GM12878 (cell line): ENCODE measurements around the gene SYNJ2. TPM values are rescaled to one million over a fixed set of nuclear protein-coding genes. Genes with fewer than 3 reads are reported as not detected.

Experiments
- ATAC-seq: fragments of 200-7000 bp; cut with Tn5 transposase; 3 replicates; pipeline ENCODE4 v1.9.1; 2020; ENCODE audit warnings: mild to moderate bottlenecking, moderate library complexity
- Bru-seq: library from RNA; stranded (reverse); fragments of 400-500 nt; gene quantifications from one replicate; lab custom pipeline; 2021; lab: Mats Ljungman, UMichigan
- BruChase-seq, 2 experiments: library from RNA; stranded (reverse); fragments of 400-500 nt; gene quantifications; one replicate each; lab custom pipeline; 2021; lab: Mats Ljungman, UMichigan
- BruUV-seq: library from RNA; stranded (reverse); fragments of 400-500 nt; replicated peaks from 2 replicates; lab custom pipeline; 2021; lab: Mats Ljungman, UMichigan
- CTCF ChIA-PET: fragments of 300-600 bp; sonication (Branson Sonifier 250); formaldehyde crosslinking; extraction: SDS; loops from one replicate; lab custom pipeline; 2021; ENCODE audit warnings: inconsistent platforms; lab: Yijun Ruan, JAX
- POLR2A ChIA-PET: fragments of 350-600 bp; formaldehyde crosslinking; extraction: SDS; loops from one replicate; lab custom pipeline; 2021; ENCODE audit warnings: inconsistent platforms; lab: Charles Lee
- RAD21 ChIA-PET: fragments of 300-600 bp; sonication (Branson Sonifier 250); formaldehyde crosslinking; loops from one replicate; lab custom pipeline; 2023; ENCODE audit warnings: antibody characterized with exemption; ENCODE audit not compliant: unreplicated experiment; lab: Charles Lee
- SMC1A ChIA-PET: fragments of 300-600 bp; sonication (Branson Sonifier 250); formaldehyde crosslinking; loops from one replicate; lab custom pipeline; 2023; ENCODE audit not compliant: unreplicated experiment, uncharacterized antibody; lab: Charles Lee
- DNase-seq: peaks from one replicate; pipeline ENCODE4 v3.0.0-alpha.2; 2011; ENCODE audit warnings: low read depth, low spot score
- FAIRE-seq: peaks from 3 replicates; lab custom pipeline; 2011; peaks lifted over from hg19 to GRCh38; lab: Jason Lieb, UNC
- H2AFZ ChIP-seq: 2 replicates; pipeline ENCODE4 v1.6.0; 2011; ENCODE audit warnings: low read depth, low read length, control low read depth; ENCODE audit not compliant: control insufficient read depth
- H3K27ac ChIP-seq: 2 replicates; pipeline ENCODE4 v1.5.1; 2011; ENCODE audit warnings: control low read depth; ENCODE audit not compliant: control insufficient read depth, insufficient read depth
- H3K27me3 ChIP-seq, 2 experiments: replicated peaks in 1 of 2; 2 replicates each; pipeline versions ENCODE4 v1.6.0 to v1.6.1; 2011; ENCODE audit warnings: low read length in 1 of 2; ENCODE audit not compliant: control insufficient read depth in 2 of 2, insufficient read depth in 2 of 2
- H3K36me3 ChIP-seq, 2 experiments: 2 replicates each; pipeline ENCODE4 v1.5.1; 2011; ENCODE audit warnings: low read length in 1 of 2; ENCODE audit not compliant: control insufficient read depth in 2 of 2, insufficient read depth in 2 of 2
- H3K4me1 ChIP-seq: 2 replicates; pipeline ENCODE4 v1.6.1; 2011; ENCODE audit warnings: mild to moderate bottlenecking, low read length, moderate library complexity, mixed read lengths; ENCODE audit not compliant: control insufficient read depth, insufficient read depth
- H3K4me2 ChIP-seq: 2 replicates; pipeline ENCODE4 v1.6.0; 2011; ENCODE audit warnings: control low read depth; ENCODE audit not compliant: control insufficient read depth, insufficient read depth
- H3K4me3 ChIP-seq: fragments of 200-600 bp; sonication (generic); 2 replicates; pipeline ENCODE4 v1.5.1; 2016
- H3K79me2 ChIP-seq: 2 replicates; pipeline ENCODE4 v1.6.0; 2011; ENCODE audit warnings: low read length; ENCODE audit not compliant: control insufficient read depth, insufficient read depth
- H3K9ac ChIP-seq: 2 replicates; pipeline ENCODE4 v1.8.0; 2011; ENCODE audit warnings: low read length, control low read depth, mixed read lengths; ENCODE audit not compliant: control insufficient read depth, insufficient read depth
- H3K9me3 ChIP-seq: replicated peaks from 3 replicates; pipeline ENCODE4 v1.5.1; 2011; ENCODE audit warnings: mild to moderate bottlenecking, low read length; ENCODE audit not compliant: control insufficient read depth, insufficient read depth
- H4K20me1 ChIP-seq: 2 replicates; pipeline ENCODE4 v1.6.0; 2011; ENCODE audit not compliant: control insufficient read depth, insufficient read depth
- BRCA1 ChIP-seq: IDR thresholded peaks from 2 replicates; pipeline ENCODE4 v1.6.1; 2011; ENCODE audit warnings: low read depth, low read length, improper control_type of control experiment
- RUNX3 ChIP-seq: IDR thresholded peaks from 2 replicates; pipeline ENCODE4 v1.6.1; 2012; ENCODE audit warnings: low read length, inconsistent platforms
- WRNIP1 ChIP-seq: IDR thresholded peaks from 2 replicates; pipeline ENCODE4 v1.6.1; 2011; ENCODE audit warnings: low read depth, low read length, improper control_type of control experiment, borderline replicate concordance
- whole genome bisulfite sequencing: methylation state at CpG from one replicate; pipeline ENCODE4 v1.1.6; 2016; ENCODE audit warnings: low lambda C conversion rate; ENCODE audit not compliant: insufficient replicate concordance, insufficient coverage; ENCODE audit errors: missing lambda C conversion rate; 5-methylcytosine and 5-hydroxymethylcytosine counted together
- in situ Hi-C: fragments of 300-500 bp; cut with MboI; formaldehyde crosslinking; loops from 9 replicates; pipeline ENCODE4 v1.14.3; 2018; ENCODE audit warnings: mixed read lengths
- intact Hi-C: fragments of 100-400 bp; cut with micrococcal nuclease; formaldehyde crosslinking; loops from one replicate; pipeline ENCODE4 v1.14.2; 2022; ENCODE audit not compliant: unreplicated experiment
- long read RNA-seq, 2 experiments: library from polyadenylated mRNA; unstranded; transcript quantifications; one replicate each; pipeline ENCODE4 v2.0.0, GENCODE V29; 2019 to 2020
- polyA minus RNA-seq, 3 experiments: library from RNA; depleted of rRNA, polyadenylated mRNA; stranded (reverse); fragments of >200 nt; gene quantifications; 2 replicates each; pipeline ENCODE4 v1.2.3, GENCODE V29; 2011
- polyA plus RNA-seq, 11 experiments: library from polyadenylated mRNA; depleted of rRNA in 4 of 11; unstranded in 6 of 11; stranded (reverse) in 5 of 11; fragments of >200 nt; fragmentation: Nextera tagmentation in 4 of 11; fragmentation: Illumina TruSeq in 1 of 11; extraction: Ambion mirVana in 4 of 11; extraction: Trizol in 1 of 11; gene quantifications; 1 replicate in 1 of 11; 2 replicates in 10 of 11; pipeline versions ENCODE4 v1.2.1 to v1.2.3, GENCODE V29; 2011 to 2016; ENCODE audit warnings: inconsistent platforms in 2 of 11, missing spikeins in 2 of 11, low read depth in 1 of 11
- total RNA-seq, 4 experiments: library from RNA; depleted of rRNA in 3 of 4; stranded (reverse); fragments of >200 nt in 3 of 4; fragmentation: Illumina TruSeq in 1 of 4; extraction: Trizol in 1 of 4; gene quantifications; 2 replicates each; pipeline versions ENCODE4 v1.2.1 to v1.2.3, GENCODE V29; 2013 to 2021
- TF ChIP-seq, protein P1 (sequence below): fragments of 450-650 bp; IDR thresholded peaks from 2 replicates; pipeline ENCODE4 v1.6.1; 2017; ENCODE audit warnings: antibody characterized with exemption, mild to moderate bottlenecking, moderate library complexity
- TF ChIP-seq, protein P2 (sequence below): fragments of 450-650 bp; formaldehyde crosslinking; IDR thresholded peaks from 2 replicates; pipeline ENCODE4 v1.4.0; 2020; ENCODE audit warnings: mild to moderate bottlenecking, moderate library complexity

The SYNJ2 gene, protein sequence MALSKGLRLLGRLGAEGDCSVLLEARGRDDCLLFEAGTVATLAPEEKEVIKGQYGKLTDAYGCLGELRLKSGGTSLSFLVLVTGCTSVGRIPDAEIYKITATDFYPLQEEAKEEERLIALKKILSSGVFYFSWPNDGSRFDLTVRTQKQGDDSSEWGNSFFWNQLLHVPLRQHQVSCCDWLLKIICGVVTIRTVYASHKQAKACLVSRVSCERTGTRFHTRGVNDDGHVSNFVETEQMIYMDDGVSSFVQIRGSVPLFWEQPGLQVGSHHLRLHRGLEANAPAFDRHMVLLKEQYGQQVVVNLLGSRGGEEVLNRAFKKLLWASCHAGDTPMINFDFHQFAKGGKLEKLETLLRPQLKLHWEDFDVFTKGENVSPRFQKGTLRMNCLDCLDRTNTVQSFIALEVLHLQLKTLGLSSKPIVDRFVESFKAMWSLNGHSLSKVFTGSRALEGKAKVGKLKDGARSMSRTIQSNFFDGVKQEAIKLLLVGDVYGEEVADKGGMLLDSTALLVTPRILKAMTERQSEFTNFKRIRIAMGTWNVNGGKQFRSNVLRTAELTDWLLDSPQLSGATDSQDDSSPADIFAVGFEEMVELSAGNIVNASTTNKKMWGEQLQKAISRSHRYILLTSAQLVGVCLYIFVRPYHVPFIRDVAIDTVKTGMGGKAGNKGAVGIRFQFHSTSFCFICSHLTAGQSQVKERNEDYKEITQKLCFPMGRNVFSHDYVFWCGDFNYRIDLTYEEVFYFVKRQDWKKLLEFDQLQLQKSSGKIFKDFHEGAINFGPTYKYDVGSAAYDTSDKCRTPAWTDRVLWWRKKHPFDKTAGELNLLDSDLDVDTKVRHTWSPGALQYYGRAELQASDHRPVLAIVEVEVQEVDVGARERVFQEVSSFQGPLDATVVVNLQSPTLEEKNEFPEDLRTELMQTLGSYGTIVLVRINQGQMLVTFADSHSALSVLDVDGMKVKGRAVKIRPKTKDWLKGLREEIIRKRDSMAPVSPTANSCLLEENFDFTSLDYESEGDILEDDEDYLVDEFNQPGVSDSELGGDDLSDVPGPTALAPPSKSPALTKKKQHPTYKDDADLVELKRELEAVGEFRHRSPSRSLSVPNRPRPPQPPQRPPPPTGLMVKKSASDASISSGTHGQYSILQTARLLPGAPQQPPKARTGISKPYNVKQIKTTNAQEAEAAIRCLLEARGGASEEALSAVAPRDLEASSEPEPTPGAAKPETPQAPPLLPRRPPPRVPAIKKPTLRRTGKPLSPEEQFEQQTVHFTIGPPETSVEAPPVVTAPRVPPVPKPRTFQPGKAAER (N-terminal part only)
- total RNA-seq (2013; cell fraction: nucleolus; rRNA removed), result 3.6 and 4.1 TPM in 2 replicates
- total RNA-seq (2014; rRNA removed) (0.60 and 1.4 TPM in 2 replicates), total RNA-seq (2014; rRNA removed; fragmentation: Illumina TruSeq; extraction: Trizol) (0.41 and 0.54 TPM in 2 replicates), total RNA-seq (2021) (0.51 and 0.87 TPM in 2 replicates), polyA plus RNA-seq (2011; rRNA removed) (1.3 and 1.8 TPM in 2 replicates), polyA plus RNA-seq (2014; fragmentation: Illumina TruSeq; extraction: Trizol) (0.66 and 0.95 TPM in 2 replicates), polyA plus RNA-seq (2014; fragmentation: Nextera tagmentation; extraction: Ambion mirVana) (under 1 TPM; 0.11 to 0.60 TPM), polyA plus RNA-seq (2014; rRNA removed) (0.32 and 0.79 TPM in 2 replicates), polyA plus RNA-seq (2016; fragmentation: Nextera tagmentation; extraction: Ambion mirVana) (under 1 TPM; 0.43 to 0.53 TPM), polyA minus RNA-seq (2011; rRNA and poly(A)+ RNA removed) (2.6 and 2.9 TPM in 2 replicates), Bru-seq, nascent RNA (percentile 45 among the genes with signal in this experiment), BruChase-seq, experiment 1, labeled RNA remaining after a 6-hour chase (percentile 46 among the genes with signal in this experiment), BruChase-seq, experiment 2, labeled RNA remaining after a 2-hour chase (percentile 43 among the genes with signal in this experiment)
- polyA plus RNA-seq (2011; ENCODE audit: low read depth), result 1.00 TPM
- 2.1 and 2.5 TPM in 2 replicates for polyA plus RNA-seq (2011; cell fraction: cytosol; rRNA removed)
- polyA plus RNA-seq (2011; cell fraction: nucleus; rRNA removed), result 2.2 and 2.8 TPM in 2 replicates
- 0.91 and 1.1 TPM in 2 replicates for polyA plus RNA-seq (2012)
- 1.0 and 1.5 TPM in 2 replicates for polyA minus RNA-seq (2011; cell fraction: cytosol; rRNA and poly(A)+ RNA removed)
- 1.3 and 3.4 TPM in 2 replicates for polyA minus RNA-seq (2011; cell fraction: nucleus; rRNA and poly(A)+ RNA removed)
- long read RNA-seq, experiment 1, partial matches to known transcripts, result 1 of 3 reads
- long read RNA-seq, experiment 1, other reads (novel, unspliced or antisense), result 1 of 3 reads
- long read RNA-seq, experiment 2, partial matches to known transcripts, result 0 of 8 reads
- long read RNA-seq, experiment 2, other reads (novel, unspliced or antisense), result 8 of 8 reads

DNA sequence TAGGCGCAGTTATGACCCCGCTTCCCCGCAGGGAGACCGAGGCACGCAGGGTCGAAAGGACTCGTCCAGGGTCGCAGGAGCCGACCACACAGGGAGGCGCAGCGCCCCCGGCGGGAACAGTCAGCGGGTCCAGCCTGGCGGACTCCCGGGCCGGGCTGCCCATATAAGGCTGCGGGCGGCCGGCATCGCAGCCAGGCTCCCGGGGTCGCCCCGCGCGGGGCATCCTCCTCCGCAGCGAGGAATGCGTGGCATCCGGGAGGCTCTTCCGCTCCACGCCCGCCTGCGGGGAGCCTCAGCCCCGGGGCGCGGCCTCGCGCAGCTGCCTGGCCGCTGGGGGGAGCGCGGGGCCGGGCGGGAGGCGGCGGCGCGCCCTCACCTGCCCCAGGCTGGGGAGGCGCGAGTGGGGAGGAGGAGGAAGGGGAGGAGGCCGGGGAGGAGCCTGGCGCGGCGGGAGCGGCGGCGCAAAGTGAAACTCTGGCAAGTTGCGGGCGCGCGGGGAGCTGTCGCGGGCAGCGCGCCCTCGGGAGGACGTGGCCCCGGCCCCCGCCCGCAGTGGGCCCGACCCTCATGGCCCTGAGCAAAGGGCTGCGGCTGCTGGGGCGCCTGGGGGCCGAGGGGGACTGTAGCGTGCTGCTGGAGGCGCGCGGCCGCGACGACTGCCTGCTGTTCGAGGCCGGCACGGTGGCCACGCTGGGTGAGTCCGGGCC is at the start of gene SYNJ2:
TSS of gene SYNJ2 (plus strand) at position 469 of the 707 bp plus-strand sequence. CDS start at position 568, 99 bp downstream.
- peaks cover 7% of the 10 kb centered on the region; the same call in 1 of the 2 replicates for H3K79me2 ChIP-seq
- peak; percentile 90 for ATAC-seq
- no peak for DNase-seq
- peak within 1 kb of the TSS; percentile 71 for H3K9ac ChIP-seq
- H3K4me2 ChIP-seq, result peak within 1 kb of the TSS; percentile 97
- no peak for FAIRE-seq
- no TSS peak for BruUV-seq
- no peaks in the 10 kb centered on the region for H4K20me1 ChIP-seq
- no peaks in the 10 kb centered on the region; a peak in 1 of 4 replicates for H3K36me3 ChIP-seq
- H3K4me1 ChIP-seq, result peaks cover 3% of the 10 kb centered on the region; the same call in 1 of the 2 replicates
- peaks cover 4 to 10% of the 10 kb centered on the region in 2 experiments; a peak in 3 of 4 replicates for H3K27me3 ChIP-seq
- peak within 1 kb of the TSS; percentile 70 for H3K4me3 ChIP-seq
- peak within 1 kb of the TSS; percentile 73 for H2AFZ ChIP-seq
- ChIA-PET POLR2A (no interaction called here), RAD21 (no interaction called here), SMC1A (no interaction called here), CTCF (no interaction called here)
- H3K9me3 ChIP-seq, result no peaks in the 10 kb centered on the region
- intact Hi-C loops, result loop anchor here (1.0 to 5.0 kb wide), 2 partner anchors 46 to 91 kb away; no protein-coding TSS in a partner anchor
- H3K27ac ChIP-seq, result peak within 1 kb of the TSS; percentile 43; the same call in 1 of the 2 replicates
- in situ Hi-C loops, result no loop called here
- 0% methylated on average over 40 of the region's 86 CpGs for WGBS
- TF ChIP-seq, protein P1, sequence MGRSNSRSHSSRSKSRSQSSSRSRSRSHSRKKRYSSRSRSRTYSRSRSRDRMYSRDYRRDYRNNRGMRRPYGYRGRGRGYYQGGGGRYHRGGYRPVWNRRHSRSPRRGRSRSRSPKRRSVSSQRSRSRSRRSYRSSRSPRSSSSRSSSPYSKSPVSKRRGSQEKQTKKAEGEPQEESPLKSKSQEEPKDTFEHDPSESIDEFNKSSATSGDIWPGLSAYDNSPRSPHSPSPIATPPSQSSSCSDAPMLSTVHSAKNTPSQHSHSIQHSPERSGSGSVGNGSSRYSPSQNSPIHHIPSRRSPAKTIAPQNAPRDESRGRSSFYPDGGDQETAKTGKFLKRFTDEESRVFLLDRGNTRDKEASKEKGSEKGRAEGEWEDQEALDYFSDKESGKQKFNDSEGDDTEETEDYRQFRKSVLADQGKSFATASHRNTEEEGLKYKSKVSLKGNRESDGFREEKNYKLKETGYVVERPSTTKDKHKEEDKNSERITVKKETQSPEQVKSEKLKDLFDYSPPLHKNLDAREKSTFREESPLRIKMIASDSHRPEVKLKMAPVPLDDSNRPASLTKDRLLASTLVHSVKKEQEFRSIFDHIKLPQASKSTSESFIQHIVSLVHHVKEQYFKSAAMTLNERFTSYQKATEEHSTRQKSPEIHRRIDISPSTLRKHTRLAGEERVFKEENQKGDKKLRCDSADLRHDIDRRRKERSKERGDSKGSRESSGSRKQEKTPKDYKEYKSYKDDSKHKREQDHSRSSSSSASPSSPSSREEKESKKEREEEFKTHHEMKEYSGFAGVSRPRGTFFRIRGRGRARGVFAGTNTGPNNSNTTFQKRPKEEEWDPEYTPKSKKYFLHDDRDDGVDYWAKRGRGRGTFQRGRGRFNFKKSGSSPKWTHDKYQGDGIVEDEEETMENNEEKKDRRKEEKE, result no peak
- no peak for TF ChIP-seq RUNX3
- TF ChIP-seq BRCA1, result no peak
- TF ChIP-seq, protein P2, sequence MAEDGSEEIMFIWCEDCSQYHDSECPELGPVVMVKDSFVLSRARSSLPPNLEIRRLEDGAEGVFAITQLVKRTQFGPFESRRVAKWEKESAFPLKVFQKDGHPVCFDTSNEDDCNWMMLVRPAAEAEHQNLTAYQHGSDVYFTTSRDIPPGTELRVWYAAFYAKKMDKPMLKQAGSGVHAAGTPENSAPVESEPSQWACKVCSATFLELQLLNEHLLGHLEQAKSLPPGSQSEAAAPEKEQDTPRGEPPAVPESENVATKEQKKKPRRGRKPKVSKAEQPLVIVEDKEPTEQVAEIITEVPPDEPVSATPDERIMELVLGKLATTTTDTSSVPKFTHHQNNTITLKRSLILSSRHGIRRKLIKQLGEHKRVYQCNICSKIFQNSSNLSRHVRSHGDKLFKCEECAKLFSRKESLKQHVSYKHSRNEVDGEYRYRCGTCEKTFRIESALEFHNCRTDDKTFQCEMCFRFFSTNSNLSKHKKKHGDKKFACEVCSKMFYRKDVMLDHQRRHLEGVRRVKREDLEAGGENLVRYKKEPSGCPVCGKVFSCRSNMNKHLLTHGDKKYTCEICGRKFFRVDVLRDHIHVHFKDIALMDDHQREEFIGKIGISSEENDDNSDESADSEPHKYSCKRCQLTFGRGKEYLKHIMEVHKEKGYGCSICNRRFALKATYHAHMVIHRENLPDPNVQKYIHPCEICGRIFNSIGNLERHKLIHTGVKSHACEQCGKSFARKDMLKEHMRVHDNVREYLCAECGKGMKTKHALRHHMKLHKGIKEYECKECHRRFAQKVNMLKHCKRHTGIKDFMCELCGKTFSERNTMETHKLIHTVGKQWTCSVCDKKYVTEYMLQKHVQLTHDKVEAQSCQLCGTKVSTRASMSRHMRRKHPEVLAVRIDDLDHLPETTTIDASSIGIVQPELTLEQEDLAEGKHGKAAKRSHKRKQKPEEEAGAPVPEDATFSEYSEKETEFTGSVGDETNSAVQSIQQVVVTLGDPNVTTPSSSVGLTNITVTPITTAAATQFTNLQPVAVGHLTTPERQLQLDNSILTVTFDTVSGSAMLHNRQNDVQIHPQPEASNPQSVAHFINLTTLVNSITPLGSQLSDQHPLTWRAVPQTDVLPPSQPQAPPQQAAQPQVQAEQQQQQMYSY (CRISPR knock-in tag), result no peak
- no peak for TF ChIP-seq WRNIP1
